ENCODE measurements around the gene ZMYM4.
"Not testable (repeated sequence)": the region's sequence is repeated elsewhere in the genome, so short reads cannot be mapped to it uniquely, and the experiment has no call there.

Gene ZMYM4

GRCh38 chr1:35268282-35269200 is at the start of gene ZMYM4:
Gene ZMYM4, plus strand, starts transcription at chr1:35268709. Its CDS starts 338 bp downstream, at chr1:35269047.
- DNase-seq, result peak; percentile 8 to 94 (median 82)

GRCh38 chr1:35220976-35221375 is 47.5 kb upstream of the ZMYM4 start:
- no peak for DNase-seq

- DNase-seq, result no peak
Observed at GRCh38 chr1:35222322-35223083, 46.0 kb upstream of the ZMYM4 start.

- DNase-seq, result no peak
Observed at GRCh38 chr1:35223084-35223630, 45.4 kb upstream of the ZMYM4 start.

GRCh38 chr1:35226546-35226945 is 42.0 kb upstream of the ZMYM4 start:
- DNase-seq, result no peak

GRCh38 chr1:35229587-35230360 is 38.7 kb upstream of the ZMYM4 start:
- no peak for DNase-seq

GRCh38 chr1:35231287-35231686 is 37.2 kb upstream of the ZMYM4 start:
- no peak for DNase-seq

- not testable (repeated sequence) for DNase-seq
Observed at GRCh38 chr1:35236772-35237171, 31.7 kb upstream of the ZMYM4 start.

GRCh38 chr1:35243691-35244090 is 24.8 kb upstream of the ZMYM4 start:
- DNase-seq, result no peak

GRCh38 chr1:35247256-35247655 is 21.3 kb upstream of the ZMYM4 start:
- no peak for DNase-seq

GRCh38 chr1:35253941-35254340 is 14.6 kb upstream of the ZMYM4 start:
- no peak for DNase-seq

- DNase-seq, result no peak
Observed at GRCh38 chr1:35255276-35255675, 13.2 kb upstream of the ZMYM4 start.

- no peak for DNase-seq
Observed at GRCh38 chr1:35259561-35259960, 8.9 kb upstream of the ZMYM4 start.

- DNase-seq, result no peak
Observed at GRCh38 chr1:35261412-35262120, 6.9 kb upstream of the ZMYM4 start.

GRCh38 chr1:35264035-35264434 is 4.5 kb upstream of the ZMYM4 start:
- DNase-seq, result no peak

- DNase-seq, result peak in 1 of 56 donors; percentile 6
Observed at GRCh38 chr1:35264871-35265270, 3.6 kb upstream of the ZMYM4 start.

GRCh38 chr1:35266306-35266705 is 2.2 kb upstream of the ZMYM4 start:
- no peak for DNase-seq

- peak in 2 of 56 donors; percentile 21 to 23 for DNase-seq
Observed at GRCh38 chr1:35269201-35269988, 886 bp downstream of the ZMYM4 start.

- no peak for DNase-seq
Observed at GRCh38 chr1:35269989-35270289, 1.4 kb downstream of the ZMYM4 start.

GRCh38 chr1:35270836-35271235 is 2.3 kb downstream of the ZMYM4 start:
- no peak for DNase-seq

All from nucleus accumbens (tissue), 56 donors.